ENCODE data around the gene RCSD1.

RCSD1 gene

DNA sequence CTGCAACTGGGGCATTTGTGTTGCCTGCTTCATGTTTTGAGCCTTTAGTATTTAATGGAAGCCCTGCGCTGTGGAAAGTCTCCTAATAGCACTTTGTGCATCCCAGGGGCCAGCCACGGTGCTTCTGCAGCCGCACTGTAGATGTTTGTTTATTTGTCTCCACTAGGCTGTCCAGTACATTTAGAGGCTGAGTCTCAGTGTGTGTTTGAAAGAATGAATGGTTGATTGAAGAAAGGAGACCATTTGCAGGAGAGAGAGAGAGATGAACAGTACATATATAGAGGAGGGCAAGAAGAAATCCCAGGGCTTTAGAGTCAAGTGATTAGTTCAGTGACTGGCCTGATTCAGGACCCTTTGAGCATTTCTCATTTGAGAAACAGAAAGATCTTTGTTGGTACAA, 125.6 kb downstream of the RCSD1 start:
- Histone ChIP-seq H3K9ac (no peak overlapping the region), H4K20me1 (ENCODE audit: insufficient read depth) (no peaks in the 10 kb centered on the region), H2AFZ (ENCODE audit: low read depth) (no peak overlapping the region), H3K4me3 (IDR thresholded peaks at IDR 0.05; ENCODE audit: insufficient read depth, low read depth, low read length) (no peak overlapping the region), H3K36me3 (ENCODE audit: insufficient read depth) (no peaks in the 10 kb centered on the region), H3K79me2 (ENCODE audit: insufficient read depth, low read depth) (no peaks in the 10 kb centered on the region; the same call in 1 of the 2 replicates), H3K27me3 (ENCODE audit: insufficient read depth, low read depth) (no peaks in the 10 kb centered on the region), H3K27ac (no peak overlapping the region), H3K4me2 (no peak overlapping the region), H3K4me1 (ENCODE audit: low read depth, poor library complexity, severe bottlenecking) (peaks cover 8% of the 10 kb centered on the region)
- no peak for TF ChIP-seq CTCF (conservative IDR thresholded peaks at IDR 0.05; ENCODE audit: low read depth, low read length)
